Stomach (tissue), 9 donors: Measurements from ENCODE around the gene OR7D2. TPM values are rescaled to one million over a fixed set of nuclear protein-coding genes. Genes with fewer than 3 reads are reported as not detected.

ENCODE experiments used
- DNase-seq, 2 donors: peaks; one replicate each; pipeline versions ENCODE4 v3.0.0 to v3.0.0-alpha.2; 2013 to 2019
- H3K27ac ChIP-seq, 5 donors: fragments of 200-600 bp in 4 of 5; sonication (generic) in 4 of 5; one replicate each; pipeline ENCODE4 v1.5.1; 2013 to 2019; ENCODE audit warnings: mild to moderate bottlenecking in 1 of 5, moderate library complexity in 1 of 5
- H3K27me3 ChIP-seq, 3 donors: fragments of 200-600 bp; sonication (generic); one replicate each; pipeline ENCODE4 v1.5.1; 2017 to 2019; ENCODE audit warnings: mixed run types in 1 of 3
- H3K36me3 ChIP-seq, 4 donors: fragments of 200-600 bp; sonication (generic); 1 replicate in 3 of 4; 2 replicates in 1 of 4; pipeline ENCODE4 v1.5.1; 2016 to 2019
- H3K4me1 ChIP-seq, 4 donors: fragments of 200-600 bp; sonication (generic); one replicate each; pipeline ENCODE4 v1.5.1; 2016 to 2019
- H3K4me3 ChIP-seq, 4 donors: fragments of 200-600 bp; sonication (generic) in 3 of 4; one replicate each; pipeline ENCODE4 v1.5.1; 2016 to 2019; ENCODE audit warnings: mild to moderate bottlenecking in 1 of 4
- H3K9me3 ChIP-seq, 4 donors: fragments of 200-600 bp; sonication (generic); one replicate each; pipeline ENCODE4 v1.5.1; 2016 to 2019
- EP300 ChIP-seq: sonication (generic); formaldehyde crosslinking; IDR thresholded peaks from one replicate; pipeline ENCODE4 v1.6.1; 2017; ENCODE audit warnings: antibody characterized with exemption
- POLR2A ChIP-seq, 4 donors: fragments of 450-650 bp; IDR thresholded peaks; one replicate each; pipeline ENCODE4 v1.6.1; 2016; ENCODE audit warnings: antibody characterized with exemption in 4 of 4, control low read depth in 2 of 4, mild to moderate bottlenecking in 1 of 4, moderate library complexity in 1 of 4
- POLR2AphosphoS5 ChIP-seq, 3 donors: sonication (generic); formaldehyde crosslinking; IDR thresholded peaks; one replicate each; pipeline ENCODE4 v1.6.1; 2016; ENCODE audit warnings: antibody characterized with exemption in 3 of 3
- WGBS, 5 donors: extraction: QIAGEN DNeasy Blood & Tissue Kit in 3 of 5; methylation state at CpG; one replicate each; pipeline versions ENCODE4 v1.1.5 to v1.1.7; 2013 to 2018; 5-methylcytosine and 5-hydroxymethylcytosine counted together
- intact Hi-C: fragments of 100-400 bp; cut with DNase I; formaldehyde crosslinking; loops from one replicate; pipeline ENCODE4 v1.15.1; 2023; ENCODE audit warnings: low total_unique reads
- polyA plus RNA-seq, 3 donors: library from polyadenylated mRNA; stranded (reverse); fragments of 200-250 nt; gene quantifications; one replicate each; pipeline ENCODE4 v1.2.3, GENCODE V29; 2013
- total RNA-seq, 5 donors: library from RNA; depleted of rRNA; stranded (reverse); fragments of >200 nt; gene quantifications; one replicate each; pipeline versions ENCODE4 v1.1.0 to v1.2.3, GENCODE V29; 2014 to 2016
- TF ChIP-seq, protein P1 (sequence below), 7 experiments: fragments of 450-650 bp in 4 of 7; fragments of 200-600 bp in 3 of 7; sonication (generic) in 3 of 7; IDR thresholded peaks; one replicate each; pipeline ENCODE4 v1.5.1; 2016 to 2019; ENCODE audit warnings: antibody characterized with exemption in 7 of 7, control low read depth in 2 of 7, mild to moderate bottlenecking in 1 of 7
- donor health status: healthy with polysubstance abuse.
- donor health status: Bipolar disorder and iron deficiency.
- donor health status: healthy.

OR7D2 gene
- total and polyA plus RNA-seq, 8 donors = 0.05 to 11.0 (median 0.42) TPM; not detected in 4

DNA sequence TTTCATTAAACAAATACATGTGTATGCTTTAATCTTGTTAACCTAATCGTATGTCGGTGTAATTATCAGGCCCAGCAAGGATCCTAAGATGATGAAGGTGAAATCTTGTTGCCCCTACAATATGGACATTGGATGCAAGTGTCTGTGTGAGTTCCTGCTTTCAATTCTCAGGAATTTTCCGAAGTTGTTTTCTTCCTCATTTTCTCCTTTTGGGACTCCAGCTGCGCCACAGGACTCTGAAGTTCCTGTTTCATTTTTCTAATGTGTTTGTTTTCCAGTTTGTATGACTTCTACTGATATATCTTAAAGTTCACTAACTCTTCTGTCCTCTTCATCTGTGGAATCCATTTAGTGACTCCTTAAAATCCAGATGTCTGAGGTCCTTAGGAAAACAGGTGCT lies 11.9 kb upstream of the OR7D2 start:
- no peak for TF ChIP-seq POLR2AphosphoS5 (IDR thresholded peaks at IDR 0.05)
- TF ChIP-seq, protein P1, sequence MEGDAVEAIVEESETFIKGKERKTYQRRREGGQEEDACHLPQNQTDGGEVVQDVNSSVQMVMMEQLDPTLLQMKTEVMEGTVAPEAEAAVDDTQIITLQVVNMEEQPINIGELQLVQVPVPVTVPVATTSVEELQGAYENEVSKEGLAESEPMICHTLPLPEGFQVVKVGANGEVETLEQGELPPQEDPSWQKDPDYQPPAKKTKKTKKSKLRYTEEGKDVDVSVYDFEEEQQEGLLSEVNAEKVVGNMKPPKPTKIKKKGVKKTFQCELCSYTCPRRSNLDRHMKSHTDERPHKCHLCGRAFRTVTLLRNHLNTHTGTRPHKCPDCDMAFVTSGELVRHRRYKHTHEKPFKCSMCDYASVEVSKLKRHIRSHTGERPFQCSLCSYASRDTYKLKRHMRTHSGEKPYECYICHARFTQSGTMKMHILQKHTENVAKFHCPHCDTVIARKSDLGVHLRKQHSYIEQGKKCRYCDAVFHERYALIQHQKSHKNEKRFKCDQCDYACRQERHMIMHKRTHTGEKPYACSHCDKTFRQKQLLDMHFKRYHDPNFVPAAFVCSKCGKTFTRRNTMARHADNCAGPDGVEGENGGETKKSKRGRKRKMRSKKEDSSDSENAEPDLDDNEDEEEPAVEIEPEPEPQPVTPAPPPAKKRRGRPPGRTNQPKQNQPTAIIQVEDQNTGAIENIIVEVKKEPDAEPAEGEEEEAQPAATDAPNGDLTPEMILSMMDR (IDR thresholded peaks at IDR 0.05) = no peak
- no peak for TF ChIP-seq POLR2A (IDR thresholded peaks at IDR 0.05)
- TF ChIP-seq EP300 = no peak
- peaks cover 17 to 62% (median 60%) of the 10 kb centered on the region in 4 donors for H3K36me3 ChIP-seq
- no peak overlapping the region for H3K4me3 ChIP-seq
- H3K27me3 ChIP-seq = no peaks in the 10 kb centered on the region
- intact Hi-C loops = no loop called here
- 74 to 94% (median 92%) methylated on average over 4 of the region's 4 CpGs for WGBS, 5 donors
- DNase-seq = no peak
- H3K27ac ChIP-seq = no peak overlapping the region
- H3K9me3 ChIP-seq = peaks cover 0 to 30% (median 14%) of the 10 kb centered on the region in 4 donors
- no peaks in the 10 kb centered on the region for H3K4me1 ChIP-seq

- Histone ChIP-seq H3K27ac (no peak overlapping the region), H3K36me3 (peaks cover 0 to 16% (median 15%) of the 10 kb centered on the region in 4 donors), H3K4me3 (no peak overlapping the region), H3K4me1 (no peaks in the 10 kb centered on the region), H3K9me3 (peaks cover 0 to 3% (median 0%) of the 10 kb centered on the region in 4 donors), H3K27me3 (no peaks in the 10 kb centered on the region)
- DNase-seq = no peak
- TF ChIP-seq POLR2AphosphoS5 (IDR thresholded peaks at IDR 0.05) = no peak
- TF ChIP-seq POLR2A (IDR thresholded peaks at IDR 0.05) = no peak
- TF ChIP-seq EP300 = no peak
- TF ChIP-seq, protein P1 (IDR thresholded peaks at IDR 0.05) = no peak
- 74 to 87% (median 86%) methylated on average over 6 of the region's 6 CpGs for WGBS, 5 donors
- intact Hi-C loops = no loop called here
These were observed 7.3 kb upstream of the OR7D2 start for GRCh38 chr19:9171393-9171991.

GRCh38 chr19:9175326-9175725 lies 3.5 kb upstream of the OR7D2 start:
- Histone ChIP-seq H3K27me3 (no peaks in the 10 kb centered on the region), H3K36me3 (no peaks in the 10 kb centered on the region), H3K4me3 (no peak overlapping the region), H3K4me1 (no peaks in the 10 kb centered on the region), H3K27ac (no peak overlapping the region), H3K9me3 (peaks cover 0 to 3% (median 0%) of the 10 kb centered on the region in 4 donors)
- DNase-seq = no peak
- intact Hi-C loops = no loop called here
- 85 to 96% (median 92%) methylated on average over 5 of the region's 5 CpGs for WGBS, 5 donors
- no peak for TF ChIP-seq EP300

DNA sequence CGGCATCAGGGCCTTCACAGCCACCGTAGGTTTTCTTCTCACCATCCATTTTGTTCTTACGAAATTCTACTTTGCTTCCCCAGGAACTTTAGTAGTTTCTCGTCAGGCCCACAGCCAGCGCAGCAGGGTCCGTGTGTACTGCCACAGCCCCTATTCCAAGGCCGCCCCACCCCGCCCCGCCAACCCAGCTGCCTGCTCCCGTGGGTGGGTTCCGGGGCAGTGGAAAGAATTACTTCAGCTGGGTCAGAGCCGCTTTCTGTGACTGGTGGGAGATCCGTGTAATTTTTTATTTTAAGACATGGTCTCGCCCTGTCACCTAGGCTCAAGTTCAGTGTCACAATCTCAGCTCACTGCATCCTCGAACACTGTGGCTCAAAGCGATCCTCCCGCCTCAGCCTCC lies 4.2 kb downstream of the OR7D2 start:
- Histone ChIP-seq H3K36me3 (no peaks in the 10 kb centered on the region), H3K27ac (no peak overlapping the region), H3K4me1 (no peaks in the 10 kb centered on the region), H3K4me3 (no peak overlapping the region), H3K27me3 (no peaks in the 10 kb centered on the region), H3K9me3 (peaks cover 0 to 21% (median 6%) of the 10 kb centered on the region in 4 donors)
- 93 to 96% (median 94%) methylated on average over 17 of the region's 17 CpGs for whole genome bisulfite sequencing, 5 donors
- intact Hi-C loops = no loop called here
- TF ChIP-seq, protein P1 (IDR thresholded peaks at IDR 0.05) = no peak
- no peak for DNase-seq

GRCh38 chr19:9187191-9187590 lies 8.4 kb downstream of the OR7D2 start:
- DNase-seq = no peak
- WGBS, 5 donors = 61 to 85% (median 76%) methylated on average over 6 of the region's 6 CpGs
- TF ChIP-seq EP300 = no peak
- TF ChIP-seq POLR2A (IDR thresholded peaks at IDR 0.05) = no peak
- no peak for TF ChIP-seq POLR2AphosphoS5 (IDR thresholded peaks at IDR 0.05)
- TF ChIP-seq, protein P1 (IDR thresholded peaks at IDR 0.05) = no peak
- Histone ChIP-seq H3K4me3 (no peak overlapping the region), H3K4me1 (no peaks in the 10 kb centered on the region), H3K27me3 (peaks cover 0 to 6% (median 0%) of the 10 kb centered on the region in 3 donors), H3K36me3 (no peaks in the 10 kb centered on the region), H3K9me3 (peaks cover 0 to 38% (median 12%) of the 10 kb centered on the region in 4 donors), H3K27ac (no peak overlapping the region)
- intact Hi-C loops = no loop called here
